ENCODE measurements around the gene TMEM163. TPM values are rescaled to one million over a fixed set of nuclear protein-coding genes. Genes with fewer than 3 reads are reported as not detected.

TMEM163 gene
- total and polyA plus RNA-seq, 2 donors (not counting 3 experiments of a cell fraction or from before 2014, with no cell fraction given), result 1.0 to 2.8 TPM

- Histone ChIP-seq H4K20me1 (replicated peaks; ENCODE audit: control insufficient read depth, extremely low read depth, insufficient read depth, low read length) (no peaks in the 10 kb centered on the region), H2AFZ (ENCODE audit: low read depth, low read length) (no peak overlapping the region), H3K9ac (replicated peaks; ENCODE audit: extremely low read depth, insufficient read depth, low read length) (no peak overlapping the region), H3K9me1 (replicated peaks; ENCODE audit: control insufficient read depth, extremely low read depth, insufficient read depth, low read length) (no peaks in the 10 kb centered on the region), H3K4me3 (replicated peaks in 1 of 3; ENCODE audit: insufficient read depth in 1 of 3, low read depth in 1 of 3, low read length in 3 of 3) (no peak overlapping the region), H3K4me2 (ENCODE audit: insufficient read depth, low read length) (no peak overlapping the region), H3K9me3 (replicated peaks; ENCODE audit: control insufficient read depth, insufficient read depth, low read length) (no peaks in the 10 kb centered on the region), H3K27ac (ENCODE audit: insufficient read depth, low read depth, low read length) (no peak overlapping the region), H3K4me1 (ENCODE audit: control insufficient read depth, extremely low read depth, insufficient read depth, low read length) (no peaks in the 10 kb centered on the region), H3K36me3 (ENCODE audit: control insufficient read depth in 2 of 2, extremely low read depth in 1 of 2, insufficient read depth in 2 of 2, low read length in 2 of 2) (no peaks in the 10 kb centered on the region), H3K27me3 (ENCODE audit: control insufficient read depth in 2 of 2, insufficient read depth in 2 of 2, low read length in 2 of 2) (peaks cover 0 to 7% of the 10 kb centered on the region in 2 experiments), H3K79me2 (ENCODE audit: control insufficient read depth, insufficient read depth, low read length) (no peaks in the 10 kb centered on the region)
- DNase-seq (ENCODE audit: low read depth, low spot score) (no peak), FAIRE-seq (no peak)
- POLR2A ChIA-PET, result no interaction called here
- intact Hi-C loops (cut with micrococcal nuclease), result no loop called here
- TF ChIP-seq GATA2 (IDR thresholded peaks at IDR 0.05; ENCODE audit: insufficient read depth, insufficient read length, low read depth, low read length) (no peak), MAX (IDR thresholded peaks at IDR 0.05; ENCODE audit: insufficient read depth, insufficient read length) (no peak), EZH2 (IDR thresholded peaks at IDR 0.05; ENCODE audit: borderline replicate concordance, low read depth, low read length, severe bottlenecking) (no peak), POLR2A (IDR thresholded peaks at IDR 0.05; ENCODE audit: low read depth, low read length) (no peak), FOS (IDR thresholded peaks at IDR 0.05; ENCODE audit: borderline replicate concordance, insufficient read depth, low read length) (no peak), POLR2AphosphoS5 (IDR thresholded peaks at IDR 0.05; ENCODE audit: insufficient read depth, low read depth, low read length) (no peak), CTCF (IDR thresholded peaks at IDR 0.05; ENCODE audit: extremely low read depth in 1 of 2, insufficient read depth in 1 of 2, low read depth in 1 of 2, low read length in 2 of 2) (no peak), MYC (IDR thresholded peaks at IDR 0.05; ENCODE audit: low read depth, low read length) (no peak), JUN (IDR thresholded peaks at IDR 0.05; ENCODE audit: borderline replicate concordance, insufficient read depth, insufficient read length, low read depth) (no peak)
- no TSS peak for BruUV-seq (replicated peaks)
- dilution Hi-C loops (cut with MboI; ENCODE audit: extremely low pct_ligation_motif_present, low sequenced_read_pairs), result no loop called here
- CTCF ChIA-PET, result interaction anchor here (1.2 kb wide), 1 partner anchor 39 kb away, joined by 3 read pairs; no protein-coding TSS in a partner anchor
These were observed 228.2 kb downstream of the TMEM163 start for GRCh38 chr2:134490559-134490958.
